ENCODE measurements around the gene CBX4.

CBX4 gene

GRCh38 chr17:79785900-79786810, 53.1 kb downstream of the CBX4 start:
- DNase-seq, result no peak

DNA sequence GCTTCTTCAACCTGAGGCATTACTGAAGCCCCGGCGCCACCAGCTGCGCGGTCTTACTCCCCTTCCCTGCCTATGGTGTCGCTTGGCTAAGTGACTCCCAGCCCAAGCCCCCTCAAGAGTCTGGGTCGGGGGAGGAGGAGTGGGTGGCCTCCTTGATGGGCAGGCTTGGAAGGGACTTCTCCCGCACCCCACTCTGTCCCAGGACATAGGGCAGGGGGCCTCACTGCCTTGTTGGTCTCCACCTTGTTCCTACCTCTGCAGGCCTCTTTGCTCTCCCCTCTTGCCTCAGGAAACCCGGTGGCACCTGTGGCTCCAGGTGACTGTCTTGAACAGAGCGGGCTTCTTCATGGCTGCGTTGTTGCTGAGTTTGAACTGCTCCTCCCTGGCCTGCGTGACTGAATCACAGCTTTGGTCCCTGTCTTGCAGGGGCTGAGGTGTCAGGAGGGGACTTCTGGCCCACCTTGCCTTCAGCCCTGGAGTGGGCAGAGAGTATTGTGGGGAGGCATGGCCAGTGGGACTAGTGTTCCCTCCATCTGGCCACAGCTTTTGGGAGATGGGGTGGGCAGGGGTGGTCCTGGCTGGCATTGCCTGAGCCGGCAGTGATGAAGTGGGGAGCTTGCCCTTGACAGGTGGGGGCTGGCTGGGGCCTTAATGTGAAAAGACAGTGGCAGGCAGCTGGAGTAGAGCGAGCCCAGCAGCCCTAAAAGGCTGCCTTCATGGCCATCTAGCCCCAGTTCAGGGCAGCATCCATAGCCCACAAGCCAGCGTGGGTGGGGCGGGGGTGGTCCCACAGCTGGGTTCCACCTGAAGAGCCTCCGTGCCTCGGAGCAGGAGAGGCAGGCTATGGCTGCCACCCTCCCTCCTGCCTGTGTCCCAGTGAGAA, 54.0 kb downstream of the CBX4 start:
- DNase-seq, result no peak

DNA sequence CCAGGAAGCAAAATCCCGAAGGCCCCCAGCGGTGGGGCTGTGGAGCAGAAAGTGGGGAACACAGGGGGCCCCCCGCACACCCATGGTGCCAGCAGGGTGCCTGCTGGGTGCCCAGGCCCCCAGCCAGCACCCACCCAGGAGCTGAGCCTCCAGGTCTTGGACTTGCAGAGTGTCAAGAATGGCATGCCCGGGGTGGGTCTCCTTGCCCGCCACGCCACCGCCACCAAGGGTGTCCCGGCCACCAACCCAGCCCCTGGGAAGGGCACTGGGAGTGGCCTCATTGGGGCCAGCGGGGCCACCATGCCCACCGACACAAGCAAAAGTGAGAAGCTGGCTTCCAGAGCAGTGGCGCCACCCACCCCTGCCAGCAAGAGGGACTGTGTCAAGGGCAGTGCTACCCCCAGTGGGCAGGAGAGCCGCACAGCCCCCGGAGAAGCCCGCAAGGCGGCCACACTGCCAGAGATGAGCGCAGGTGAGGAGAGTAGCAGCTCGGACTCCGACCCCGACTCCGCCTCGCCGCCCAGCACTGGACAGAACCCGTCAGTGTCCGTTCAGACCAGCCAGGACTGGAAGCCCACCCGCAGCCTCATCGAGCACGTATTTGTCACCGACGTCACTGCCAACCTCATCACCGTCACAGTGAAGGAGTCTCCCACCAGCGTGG, 54.8 kb downstream of the CBX4 start:
- DNase-seq, result no peak

- no peak for DNase-seq
Observed at GRCh38 chr17:79783891-79784290, 55.3 kb downstream of the CBX4 start.
